GM18873 (cell line): Measurements from ENCODE around the gene NSFL1C.

ENCODE experiments used
- ATAC-seq: cut with Tn5 transposase; IDR thresholded peaks from one replicate; pipeline ENCODE4 v1.9.1; 2021; ENCODE audit warnings: mild to moderate bottlenecking, moderate library complexity, moderate number of reproducible peaks; ENCODE audit not compliant: unreplicated experiment, low FRiP score

NSFL1C gene

GRCh38 chr20:1463971-1464570, 2.6 kb downstream of the NSFL1C start:
- ATAC-seq: no peak

DNA sequence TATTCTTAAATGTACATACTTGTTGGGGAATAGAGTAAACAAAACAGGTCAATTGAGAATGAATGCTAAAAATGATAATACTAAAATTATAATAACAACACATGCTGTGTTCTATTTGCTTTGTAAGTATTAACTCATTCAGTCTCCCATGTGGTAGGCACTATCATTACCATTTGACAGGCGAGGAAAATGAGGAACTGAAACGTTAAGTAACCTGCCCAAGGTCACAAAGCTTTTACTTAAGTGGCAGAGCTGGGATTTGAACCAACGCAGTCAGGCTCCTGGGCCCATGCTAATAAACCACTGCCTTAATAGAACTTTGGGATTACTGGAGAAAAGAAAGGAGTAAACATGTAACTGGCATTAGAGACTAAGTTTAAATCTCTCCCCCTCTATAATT, 3.8 kb downstream of the NSFL1C start:
- ATAC-seq: no peak

- no peak for ATAC-seq
These were observed 4.6 kb downstream of the NSFL1C start for GRCh38 chr20:1462001-1462400.

GRCh38 chr20:1460275-1460674, 6.4 kb downstream of the NSFL1C start:
- no peak for ATAC-seq

GRCh38 chr20:1457992-1458391, 8.7 kb downstream of the NSFL1C start:
- ATAC-seq: no peak

- no peak for ATAC-seq
These were observed 10.3 kb downstream of the NSFL1C start for GRCh38 chr20:1456300-1456699.

- no peak for ATAC-seq
These were observed 15.6 kb downstream of the NSFL1C start for GRCh38 chr20:1450926-1451491.

DNA sequence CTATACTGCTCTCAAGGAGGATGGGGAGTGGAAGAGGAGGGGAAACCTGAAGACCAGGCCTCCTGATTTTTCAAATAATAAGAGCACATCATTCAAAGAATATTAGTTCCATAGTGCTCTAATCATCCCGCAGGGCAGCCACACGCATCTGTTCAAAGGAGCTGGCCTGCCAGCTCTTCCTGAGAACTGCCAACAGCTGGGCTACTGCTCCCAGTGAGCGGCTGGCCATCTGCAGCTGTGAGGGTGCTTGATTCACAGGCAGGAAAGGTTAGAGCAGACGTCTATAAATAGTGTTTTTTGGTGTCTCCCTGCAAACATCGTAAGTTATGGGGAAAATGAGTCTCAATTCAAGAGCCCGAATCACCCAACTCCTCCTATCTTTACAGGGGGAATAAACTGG, 17.3 kb downstream of the NSFL1C start:
- ATAC-seq: no peak

- ATAC-seq: no peak
These were observed 18.5 kb downstream of the NSFL1C start for GRCh38 chr20:1448081-1448620.

DNA sequence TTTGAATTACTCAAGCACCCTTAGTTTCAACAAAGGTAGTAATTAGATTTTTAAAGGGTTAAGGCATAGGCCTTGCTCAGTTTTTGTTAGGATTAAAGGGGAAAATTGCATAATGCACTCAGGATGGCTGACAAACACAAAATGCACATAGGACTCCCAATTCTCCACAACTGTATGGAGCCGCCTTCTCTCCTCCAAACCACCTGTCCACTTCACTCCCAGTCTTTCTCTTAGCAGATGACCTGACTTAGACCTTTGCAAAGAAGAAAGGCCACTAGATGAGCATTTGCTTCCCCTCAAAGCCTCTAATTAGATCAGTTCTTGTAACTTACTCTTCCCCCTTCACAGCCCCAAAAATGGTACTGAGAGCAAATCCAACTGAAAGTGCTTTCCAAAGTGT, 20.1 kb downstream of the NSFL1C start:
- ATAC-seq: no peak

- ATAC-seq: no peak
These were observed 23.6 kb downstream of the NSFL1C start for GRCh38 chr20:1443085-1443484.

DNA sequence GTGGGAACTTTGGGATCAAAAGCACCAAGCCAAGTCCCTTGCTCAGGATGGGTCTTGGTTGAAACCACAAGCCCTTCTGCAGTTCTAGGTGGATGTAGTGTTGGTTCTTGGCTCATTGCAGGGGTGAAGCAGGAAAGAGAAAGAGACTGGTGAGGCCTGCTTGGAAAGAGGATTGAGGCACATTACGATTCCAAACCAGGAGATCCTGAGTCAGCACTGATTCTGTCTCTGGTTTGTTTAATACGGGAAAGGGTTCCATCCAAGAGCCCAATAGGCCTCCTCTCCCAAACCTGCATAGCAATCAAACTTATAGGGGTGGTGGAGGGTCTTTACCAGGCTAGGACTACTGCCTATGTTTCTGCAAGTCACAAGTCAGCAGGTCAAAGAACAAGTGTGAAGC, 24.3 kb downstream of the NSFL1C start:
- ATAC-seq: no peak

GRCh38 chr20:1441133-1441532, 25.5 kb downstream of the NSFL1C start:
- ATAC-seq: no peak

DNA sequence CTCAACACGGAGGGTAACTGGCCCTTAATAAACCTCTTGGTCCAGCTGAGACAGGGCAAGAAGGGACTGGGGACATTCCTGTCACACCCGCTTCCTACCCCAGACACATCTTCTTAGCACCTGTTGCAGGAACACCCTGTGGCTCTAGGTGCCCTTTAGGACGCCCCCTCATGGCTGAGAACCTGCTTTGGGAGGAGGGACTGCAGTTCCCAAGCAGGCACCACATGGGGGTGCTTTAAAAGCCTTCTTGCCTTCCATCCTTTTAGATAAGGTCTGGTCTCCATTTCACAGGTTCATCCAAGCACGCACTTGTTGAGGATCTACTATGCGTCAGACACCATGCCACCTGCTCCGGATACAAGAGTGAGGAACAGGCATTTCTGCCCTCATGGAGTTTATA, 26.6 kb downstream of the NSFL1C start:
- ATAC-seq: no peak

DNA sequence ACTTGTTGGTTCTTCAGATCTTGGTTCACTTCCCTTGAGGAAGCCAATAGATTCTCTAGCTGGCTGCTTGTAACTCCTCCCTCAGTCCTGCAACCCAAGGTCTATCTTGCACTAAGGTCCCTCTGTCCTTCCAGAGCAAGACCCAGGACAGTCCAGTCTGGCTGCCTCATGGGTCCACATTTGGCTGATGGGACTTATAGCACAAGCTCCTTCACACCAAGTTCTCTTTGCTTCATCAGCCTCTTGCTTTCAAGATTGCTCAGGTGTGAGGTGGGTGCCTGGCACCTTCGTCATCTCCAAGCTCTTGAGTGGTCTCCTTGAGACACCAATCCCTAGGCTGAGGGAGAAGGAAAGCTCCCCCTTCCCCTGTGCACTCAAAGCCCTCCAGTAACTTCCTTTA, 28.3 kb downstream of the NSFL1C start:
- no peak for ATAC-seq

DNA sequence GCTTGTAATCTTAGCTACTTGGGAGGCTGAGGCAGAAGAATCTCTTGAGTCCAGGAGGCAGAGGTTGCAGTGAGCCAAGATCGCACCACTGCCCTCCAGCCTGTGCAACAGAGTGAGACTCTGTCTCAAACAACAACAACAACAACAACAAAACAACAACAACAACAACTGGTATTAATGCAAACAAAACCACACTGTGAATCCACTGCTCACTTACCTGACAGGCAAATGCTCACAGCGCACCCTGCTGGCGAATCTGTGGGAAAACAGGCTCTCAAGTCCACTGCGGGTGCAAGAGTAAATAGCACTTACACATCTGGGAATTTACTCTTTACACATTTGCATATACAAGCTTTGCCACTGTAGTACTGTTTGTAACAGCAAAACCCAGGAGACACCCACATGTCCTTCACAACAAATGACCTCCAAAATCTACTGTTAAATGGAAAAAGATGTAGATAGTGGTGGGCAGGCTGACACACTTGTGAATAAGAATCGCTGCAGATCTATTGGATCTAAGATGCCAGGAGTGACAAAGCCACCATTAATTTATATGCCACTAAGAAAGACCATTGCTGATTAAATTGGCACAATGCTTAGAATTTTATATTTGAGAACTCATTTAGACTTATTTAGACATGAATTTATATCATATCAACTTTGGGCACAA, 29.3 kb downstream of the NSFL1C start:
- ATAC-seq: no peak

- ATAC-seq: no peak
These were observed 30.4 kb downstream of the NSFL1C start for GRCh38 chr20:1436263-1436662.

DNA sequence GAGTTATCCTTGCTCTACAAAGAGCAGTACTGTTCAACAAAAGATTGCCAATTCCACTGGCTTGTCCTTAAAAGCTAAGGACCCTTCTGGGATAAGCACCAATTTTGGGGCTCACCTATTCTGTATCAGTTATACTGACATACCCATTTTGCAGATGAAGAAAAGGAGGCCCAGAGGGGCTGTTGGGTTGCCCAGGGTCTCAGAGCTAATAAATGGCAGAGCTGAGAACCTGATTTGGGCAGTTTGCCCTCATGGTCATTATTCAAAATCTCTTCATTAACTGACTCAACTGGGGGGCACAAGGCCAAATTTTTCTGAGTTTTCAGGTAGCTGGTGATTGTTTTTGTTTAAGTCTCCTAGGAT, 31.3 kb downstream of the NSFL1C start:
- ATAC-seq: no peak

DNA sequence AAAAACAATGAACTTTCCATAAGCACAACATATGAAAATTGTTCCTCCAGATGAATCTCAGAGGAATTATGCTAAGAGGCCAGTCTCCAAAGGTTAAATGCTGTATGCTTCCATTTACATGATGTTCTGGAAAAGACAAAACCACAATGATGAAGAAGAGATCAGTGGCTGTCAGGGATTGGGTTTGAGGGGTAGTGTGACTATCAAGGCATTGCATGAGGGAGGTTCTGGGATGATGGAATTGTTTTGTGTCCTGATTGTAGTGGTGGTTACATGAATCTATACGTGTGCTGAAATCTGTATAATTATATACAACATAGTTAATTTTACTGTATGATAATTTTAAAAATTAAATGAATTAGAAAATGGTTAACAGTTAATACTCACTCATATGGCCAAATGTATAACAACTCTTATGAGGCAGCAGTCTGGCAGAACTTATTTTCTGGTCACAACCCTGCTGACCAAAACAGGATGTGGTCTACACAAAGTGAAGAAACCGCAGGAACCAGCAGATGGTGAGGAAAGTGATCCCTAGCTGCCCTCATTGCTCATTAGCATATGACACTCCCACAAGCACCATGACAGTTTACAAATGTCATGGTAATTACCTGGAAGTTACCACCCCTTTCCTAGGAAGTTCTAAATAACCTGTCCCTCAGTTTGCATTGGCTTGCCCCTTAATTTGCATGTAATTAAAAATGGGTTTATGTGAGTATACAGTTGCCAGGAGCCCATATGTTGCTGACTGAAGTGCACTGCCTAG, 31.9 kb downstream of the NSFL1C start:
- peak; percentile 79 for ATAC-seq

GRCh38 chr20:1431158-1431557, 35.5 kb downstream of the NSFL1C start:
- no peak for ATAC-seq

- ATAC-seq: no peak
These were observed 36.6 kb downstream of the NSFL1C start for GRCh38 chr20:1430004-1430451.
